SK-N-MC (cell line): Measurements from ENCODE around the gene KDM1B.

Experiments used
- DNase-seq: peaks from one replicate; pipeline ENCODE4 v3.0.0-alpha.2; 2011; ENCODE audit warnings: low read depth, low spot score
- H3K27ac ChIP-seq: fragments of 200-600 bp; sonication (generic); 2 replicates; pipeline ENCODE4 v1.5.1; 2016; ENCODE audit warnings: mixed run types
- H3K36me3 ChIP-seq: fragments of 200-600 bp; sonication (generic); 2 replicates; pipeline ENCODE4 v1.6.1; 2017; ENCODE audit warnings: antibody characterized with exemption, low read length, mixed read lengths; ENCODE audit not compliant: insufficient read depth
- H3K4me3 ChIP-seq: fragments of 200-600 bp; sonication (generic); 2 replicates; pipeline ENCODE4 v1.5.1; 2016
- H3K9ac ChIP-seq: fragments of 200-600 bp; sonication (generic); 2 replicates; pipeline ENCODE4 v1.8.0; 2017; ENCODE audit warnings: mixed run types, mixed read lengths; ENCODE audit not compliant: insufficient read length
- H3K9me3 ChIP-seq: fragments of 200-600 bp; sonication (generic); 2 replicates; pipeline ENCODE4 v1.6.1; 2017; ENCODE audit warnings: low read depth, mild to moderate bottlenecking, antibody characterized with exemption, low read length, moderate library complexity, mixed read lengths
- EZH2 ChIP-seq: fragments of 200-600 bp; sonication (generic); IDR thresholded peaks from one replicate; pipeline ENCODE4 v1.6.1; 2017; ENCODE audit warnings: antibody characterized with exemption
- FOXP2 ChIP-seq: optimal IDR thresholded peaks from 2 replicates; pipeline ENCODE3; 2011; ENCODE audit warnings: mild to moderate bottlenecking, moderate library complexity; ENCODE audit not compliant: insufficient read depth; ENCODE audit errors: extremely low read length, control extremely low read depth
- POLR2AphosphoS5 ChIP-seq: IDR thresholded peaks from 2 replicates; pipeline ENCODE4 v1.6.1; 2012; ENCODE audit warnings: mild to moderate bottlenecking, low read depth, low read length, borderline replicate concordance

KDM1B gene

GRCh38 chr6:18240230-18240629 is 85.0 kb downstream of the KDM1B start:
- H3K36me3 ChIP-seq: peaks cover 100% of the 10 kb centered on the region
- no peak overlapping the region for H3K27ac ChIP-seq
- H3K9me3 ChIP-seq: no peaks in the 10 kb centered on the region
- no peak for DNase-seq
- TF ChIP-seq POLR2AphosphoS5: no peak
- TF ChIP-seq EZH2: no peak
- TF ChIP-seq FOXP2: no peak
- no peak overlapping the region for H3K9ac ChIP-seq
- no peak overlapping the region for H3K4me3 ChIP-seq

GRCh38 chr6:18241208-18242038 is 86.2 kb downstream of the KDM1B start:
- TF ChIP-seq POLR2AphosphoS5 (no peak), FOXP2 (no peak), EZH2 (no peak)
- Histone ChIP-seq H3K27ac (peak overlapping the region; percentile 17; the same call in 1 of the 2 replicates), H3K9ac (no peak overlapping the region), H3K9me3 (no peaks in the 10 kb centered on the region), H3K4me3 (no peak overlapping the region), H3K36me3 (peaks cover 100% of the 10 kb centered on the region)
- no peak for DNase-seq

- H3K9ac ChIP-seq: no peak overlapping the region
- peak overlapping the region; percentile 17; the same call in 1 of the 2 replicates for H3K27ac ChIP-seq
- no peak overlapping the region for H3K4me3 ChIP-seq
- no peaks in the 10 kb centered on the region for H3K9me3 ChIP-seq
- TF ChIP-seq EZH2 (no peak), POLR2AphosphoS5 (no peak)
- DNase-seq: no peak
- peaks cover 100% of the 10 kb centered on the region for H3K36me3 ChIP-seq
These were observed 87.0 kb downstream of the KDM1B start for GRCh38 chr6:18242062-18242851.

GRCh38 chr6:18243302-18243893 is 88.2 kb downstream of the KDM1B start:
- peaks cover 100% of the 10 kb centered on the region for H3K36me3 ChIP-seq
- no peak overlapping the region for H3K27ac ChIP-seq
- TF ChIP-seq POLR2AphosphoS5 (no peak), EZH2 (no peak), FOXP2 (no peak)

GRCh38 chr6:18244251-18244650 is 89.0 kb downstream of the KDM1B start:
- no peak overlapping the region for H3K27ac ChIP-seq
- no peak overlapping the region for H3K4me3 ChIP-seq
- TF ChIP-seq EZH2 (no peak), POLR2AphosphoS5 (no peak), FOXP2 (no peak)
- no peaks in the 10 kb centered on the region for H3K9me3 ChIP-seq
- DNase-seq: no peak
- H3K36me3 ChIP-seq: peaks cover 100% of the 10 kb centered on the region
- H3K9ac ChIP-seq: no peak overlapping the region

More at GRCh38 chr6:18243302-18243893, 88.2 kb downstream of the KDM1B start:
- Histone ChIP-seq H3K9ac (no peak overlapping the region), H3K4me3 (no peak overlapping the region), H3K9me3 (no peaks in the 10 kb centered on the region)
- no peak for DNase-seq

GRCh38 chr6:18245079-18245478 is 89.9 kb downstream of the KDM1B start:
- Histone ChIP-seq H3K4me3 (no peak overlapping the region), H3K36me3 (peaks cover 100% of the 10 kb centered on the region), H3K9ac (no peak overlapping the region), H3K27ac (no peak overlapping the region), H3K9me3 (no peaks in the 10 kb centered on the region)
- no peak for DNase-seq
- TF ChIP-seq EZH2 (no peak), FOXP2 (no peak), POLR2AphosphoS5 (no peak)

GRCh38 chr6:18245642-18246041 is 90.4 kb downstream of the KDM1B start:
- Histone ChIP-seq H3K9me3 (no peaks in the 10 kb centered on the region), H3K36me3 (peaks cover 100% of the 10 kb centered on the region), H3K9ac (no peak overlapping the region), H3K27ac (no peak overlapping the region), H3K4me3 (no peak overlapping the region)
- no peak for TF ChIP-seq FOXP2
- TF ChIP-seq EZH2: no peak
- TF ChIP-seq POLR2AphosphoS5: no peak
- no peak for DNase-seq

GRCh38 chr6:18246205-18246604 is 91.0 kb downstream of the KDM1B start:
- Histone ChIP-seq H3K36me3 (peaks cover 100% of the 10 kb centered on the region), H3K27ac (0 out of 2 replicates have a peak overlapping the region, but pooled peaks have one; percentile 22), H3K9ac (no peak overlapping the region), H3K4me3 (no peak overlapping the region), H3K9me3 (no peaks in the 10 kb centered on the region)
- DNase-seq: no peak
- TF ChIP-seq POLR2AphosphoS5 (no peak), FOXP2 (no peak), EZH2 (no peak)
